Cardiac septum (tissue), 1 donor: ENCODE measurements around the gene ATP13A5. TPM values are rescaled to one million over a fixed set of nuclear protein-coding genes. Genes with fewer than 3 reads are reported as not detected.

ENCODE experiments used
- DNase-seq: peaks from one replicate; pipeline ENCODE4 v3.0.0-alpha.2; 2020; ENCODE audit warnings: low spot score
- intact Hi-C: fragments of 100-400 bp; cut with DNase I; formaldehyde crosslinking; loops from one replicate; pipeline ENCODE4 v1.14.0; 2022
- total RNA-seq: library from RNA; stranded (reverse); fragmentation: NEBNext Ultra II Directional; extraction: Animal tissue kit (Norgen Biotek cat#: 25700); gene quantifications from one replicate; pipeline ENCODE4 v1.2.1, GENCODE V29; 2021
- donor health status: DM: no; HTN: no; CAD: no.

Gene ATP13A5
- total RNA-seq, 1 donor from 2014 or later, result not detected

- intact Hi-C loops, result no loop called here
- DNase-seq, result no peak
Measured at GRCh38 chr3:193347521-193348501, 30.7 kb downstream of the ATP13A5 start.

GRCh38 chr3:193346259-193346658 lies 32.3 kb downstream of the ATP13A5 start:
- DNase-seq, result no peak
- intact Hi-C loops, result no loop called here

GRCh38 chr3:193345431-193345830 lies 33.1 kb downstream of the ATP13A5 start:
- intact Hi-C loops, result no loop called here
- DNase-seq, result no peak

- DNase-seq, result no peak
- intact Hi-C loops, result no loop called here
Measured at GRCh38 chr3:193344486-193344885, 34.1 kb downstream of the ATP13A5 start.

GRCh38 chr3:193343726-193344222 lies 34.8 kb downstream of the ATP13A5 start:
- intact Hi-C loops, result no loop called here
- no peak for DNase-seq

GRCh38 chr3:193342551-193342950 lies 36.0 kb downstream of the ATP13A5 start:
- intact Hi-C loops, result no loop called here
- DNase-seq, result no peak

GRCh38 chr3:193335031-193335430 lies 43.5 kb downstream of the ATP13A5 start:
- no peak for DNase-seq
- intact Hi-C loops, result no loop called here

GRCh38 chr3:193333229-193333628 lies 45.3 kb downstream of the ATP13A5 start:
- intact Hi-C loops, result no loop called here
- no peak for DNase-seq

- intact Hi-C loops, result no loop called here
- no peak for DNase-seq
Measured at GRCh38 chr3:193330555-193331204, 47.9 kb downstream of the ATP13A5 start.

GRCh38 chr3:193317682-193318300 lies 60.8 kb downstream of the ATP13A5 start:
- DNase-seq, result no peak
- intact Hi-C loops, result no loop called here

- intact Hi-C loops, result no loop called here
- DNase-seq, result no peak
Measured at GRCh38 chr3:193314161-193314560, 64.4 kb downstream of the ATP13A5 start.

- intact Hi-C loops, result no loop called here
- DNase-seq, result no peak
Measured at GRCh38 chr3:193313061-193313958, 65.2 kb downstream of the ATP13A5 start.

GRCh38 chr3:193310914-193311723 lies 67.4 kb downstream of the ATP13A5 start:
- intact Hi-C loops, result no loop called here
- no peak for DNase-seq

GRCh38 chr3:193305356-193305755 lies 73.2 kb downstream of the ATP13A5 start:
- DNase-seq, result no peak
- intact Hi-C loops, result no loop called here

GRCh38 chr3:193301433-193301832 lies 77.1 kb downstream of the ATP13A5 start:
- intact Hi-C loops, result no loop called here
- no peak for DNase-seq

- intact Hi-C loops, result no loop called here
- no peak for DNase-seq
Measured at GRCh38 chr3:193297421-193297820, 81.1 kb downstream of the ATP13A5 start.

GRCh38 chr3:193295985-193296384 lies 82.6 kb downstream of the ATP13A5 start:
- intact Hi-C loops, result no loop called here
- no peak for DNase-seq

- intact Hi-C loops, result no loop called here
- DNase-seq, result no peak
Measured at GRCh38 chr3:193292386-193292785, 86.2 kb downstream of the ATP13A5 start.
